HPDE6-E6E7 (cell line): ENCODE results near the gene SORBS2.
"Not testable (repeated sequence)": the region's sequence is repeated elsewhere in the genome, so short reads cannot be mapped to it uniquely, and the experiment has no call there.

Source experiments
- DNase-seq: peaks from one replicate; pipeline ENCODE4 v3.0.0; 2011; ENCODE audit warnings: missing footprints; ENCODE audit errors: extremely low spot score

SORBS2 gene

DNA sequence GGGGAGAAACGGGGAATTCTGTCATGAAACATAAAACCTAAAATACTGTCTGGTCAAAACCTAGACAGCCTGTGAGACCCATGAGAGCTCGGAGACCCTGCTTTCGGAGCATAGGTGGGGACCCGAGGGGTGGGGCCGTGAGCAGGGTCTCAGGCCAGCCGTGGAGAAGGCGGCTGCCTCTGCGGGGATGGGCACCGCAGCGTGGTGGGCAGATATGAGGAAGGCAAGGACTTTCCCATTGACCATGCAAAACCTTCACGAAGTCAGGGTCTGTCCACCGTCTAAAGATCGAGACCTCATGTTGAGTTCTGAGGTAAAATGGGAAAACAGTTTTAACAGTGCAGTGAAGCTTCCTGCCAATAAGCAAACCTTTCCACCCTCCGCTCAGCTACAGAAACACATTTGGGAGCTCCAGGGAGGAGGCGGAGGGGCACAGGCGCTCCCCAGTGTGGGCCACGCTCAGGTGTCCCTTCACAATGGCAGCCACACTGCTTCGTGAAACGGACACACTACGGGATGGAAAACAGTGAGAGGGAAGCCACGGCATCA is 74.4 kb downstream of the SORBS2 start:
- DNase-seq, result no peak

DNA sequence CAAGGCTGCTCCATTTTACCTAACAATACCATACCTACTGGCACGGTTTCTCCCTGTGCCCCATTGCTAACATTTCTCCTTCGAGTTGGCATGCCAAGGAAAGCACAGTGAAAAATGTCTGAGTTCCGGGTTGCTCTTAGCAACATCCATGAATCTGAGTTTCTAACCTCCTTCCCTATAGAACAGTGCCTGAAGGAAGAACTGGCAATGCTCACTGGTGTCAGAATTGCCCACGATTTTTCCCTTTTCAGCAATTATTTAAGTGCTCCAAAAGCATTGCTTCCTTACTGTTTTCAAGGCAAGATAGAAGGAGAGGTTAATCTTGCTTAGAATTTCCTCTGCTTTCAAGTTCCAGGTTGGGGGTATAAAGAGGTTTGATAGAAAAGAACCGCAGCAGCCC is 75.1 kb downstream of the SORBS2 start:
- no peak for DNase-seq

DNA sequence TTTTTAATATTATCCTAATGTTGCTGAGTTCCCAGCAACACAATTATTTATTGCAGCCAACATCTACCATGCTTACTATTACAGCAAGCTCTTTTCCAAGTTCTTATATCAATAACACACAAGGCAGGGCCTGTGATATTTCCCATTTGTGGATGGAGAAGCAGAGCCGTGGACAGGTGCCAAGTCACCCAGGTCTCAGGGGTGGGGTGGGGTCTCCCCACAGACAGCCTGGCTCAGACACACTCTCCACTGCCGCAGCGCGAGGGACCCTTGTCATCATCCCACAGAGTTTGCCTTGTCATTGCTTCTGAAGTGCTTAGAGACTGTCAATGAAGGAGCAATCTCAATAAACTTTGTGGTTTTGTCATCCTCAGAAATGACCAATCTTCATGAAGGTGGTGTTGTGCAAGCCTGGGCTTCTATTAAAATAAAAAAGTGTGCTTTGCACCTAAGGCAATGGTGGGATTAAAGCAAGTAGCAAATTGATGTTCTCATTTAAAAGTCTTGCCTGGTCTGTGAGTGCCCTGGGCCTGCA is 76.1 kb downstream of the SORBS2 start:
- DNase-seq, result no peak

DNA sequence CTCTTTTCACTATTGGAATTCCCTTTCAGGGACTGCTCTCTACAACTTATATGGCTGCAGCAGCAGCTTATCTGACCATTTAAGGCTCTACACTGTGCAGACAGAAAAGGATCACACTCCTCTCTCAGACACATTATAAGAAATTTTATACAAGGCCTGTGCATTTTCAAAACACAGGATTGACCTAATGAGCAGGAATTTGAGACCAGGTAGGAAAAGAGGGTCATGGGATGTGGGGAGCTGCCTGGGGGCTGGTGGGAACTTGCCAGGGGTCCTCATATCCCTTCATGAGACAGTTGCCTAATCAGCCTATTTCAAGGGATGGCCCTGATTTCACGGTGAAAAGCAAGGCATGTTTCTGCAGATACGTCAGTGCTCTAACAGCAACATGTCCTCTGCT is 77.1 kb downstream of the SORBS2 start:
- DNase-seq, result no peak

DNA sequence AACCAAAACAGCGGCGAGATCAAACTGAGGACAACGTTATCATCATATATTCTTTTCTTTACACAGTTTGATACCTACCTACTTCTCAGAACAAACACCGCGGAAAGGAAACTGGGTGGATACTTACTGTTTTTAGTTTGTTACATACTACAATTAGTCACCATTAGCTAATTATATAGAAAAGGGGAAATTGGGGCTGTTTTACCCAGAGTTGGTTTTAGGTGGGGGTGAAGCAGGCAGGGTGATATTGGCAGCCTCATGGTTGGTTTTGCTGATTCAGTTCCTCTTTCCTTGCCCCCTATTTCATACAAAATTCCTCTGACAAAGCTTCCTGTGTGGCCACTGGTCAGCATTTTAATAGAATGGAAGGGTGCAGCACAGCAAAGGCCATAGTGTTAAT is 77.8 kb downstream of the SORBS2 start:
- DNase-seq, result no peak

DNA sequence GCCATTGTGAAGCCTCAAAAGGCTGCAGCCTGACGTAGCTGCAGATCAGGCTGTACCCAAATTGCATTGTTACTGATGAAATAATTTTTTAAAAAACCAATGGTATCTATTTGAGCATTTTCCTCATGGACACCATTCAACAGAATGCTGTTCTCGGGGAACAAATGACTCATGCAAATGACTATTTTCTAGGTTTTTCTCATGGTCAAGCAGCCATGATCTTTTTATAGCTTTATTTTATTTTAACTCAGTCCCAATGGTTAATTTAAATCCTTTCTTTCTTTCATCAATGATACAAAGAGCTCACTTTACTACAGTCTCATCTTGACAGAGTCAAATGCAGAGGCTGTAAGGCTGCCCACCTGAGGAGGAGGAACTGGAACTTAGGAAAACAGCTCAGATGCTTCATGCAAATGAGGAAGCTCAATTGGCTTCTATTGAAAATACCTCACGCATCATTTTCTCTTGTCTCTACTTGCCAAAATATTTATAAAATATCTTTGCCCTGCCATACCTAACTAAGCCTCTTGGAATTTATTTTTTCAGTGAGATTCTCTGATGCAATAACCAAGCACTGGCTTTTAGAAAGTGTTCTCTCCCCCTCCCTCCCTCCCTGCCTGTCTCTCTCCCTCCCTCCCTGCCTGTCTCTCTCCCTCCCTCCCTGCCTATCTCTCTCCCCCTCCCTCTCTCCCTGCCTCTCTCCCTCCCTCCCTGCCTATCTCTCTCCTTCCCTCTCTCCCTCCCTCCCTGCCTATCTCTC is 81.0 kb downstream of the SORBS2 start:
- DNase-seq, result peak; percentile 64

DNA sequence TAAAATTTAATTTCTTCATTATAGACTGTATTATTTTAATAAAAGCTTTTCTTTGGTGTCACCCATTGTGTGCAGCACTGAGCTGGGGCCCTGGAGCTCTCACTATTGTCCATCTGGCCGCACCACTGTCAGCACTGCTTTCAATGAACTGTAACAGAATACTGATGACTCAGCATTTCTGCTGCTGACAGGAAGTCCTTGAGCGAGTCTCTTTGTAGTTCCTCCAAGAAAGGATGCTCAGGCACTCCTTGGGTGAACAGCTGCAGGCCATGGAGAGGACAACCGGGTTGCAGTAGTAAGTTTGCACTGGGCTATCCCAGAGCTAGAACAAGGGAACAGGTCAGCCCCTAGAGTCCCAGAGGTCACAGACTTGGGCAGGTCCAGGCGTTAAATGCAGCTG is 81.6 kb downstream of the SORBS2 start:
- DNase-seq, result peak; percentile 19

DNA sequence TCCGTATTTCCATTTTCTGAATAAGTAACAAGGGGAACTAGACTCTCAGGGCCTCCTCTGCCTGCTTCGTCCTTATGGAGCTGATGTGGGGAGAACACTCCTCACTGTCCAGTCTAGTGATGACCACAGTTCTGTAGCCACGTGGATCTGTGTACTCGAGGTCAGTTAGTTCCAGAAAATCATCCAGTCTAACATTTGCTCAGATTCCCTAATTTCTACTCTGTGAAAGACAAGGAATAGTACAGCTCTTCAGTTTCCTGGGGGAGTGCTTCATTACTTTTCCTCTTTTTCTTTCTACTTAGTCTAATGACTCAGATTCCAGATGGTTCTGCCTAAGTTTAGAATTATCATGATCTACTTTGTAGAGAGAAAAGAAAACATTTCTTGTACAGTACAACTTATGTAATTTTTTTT is 82.6 kb downstream of the SORBS2 start:
- DNase-seq, result no peak

DNA sequence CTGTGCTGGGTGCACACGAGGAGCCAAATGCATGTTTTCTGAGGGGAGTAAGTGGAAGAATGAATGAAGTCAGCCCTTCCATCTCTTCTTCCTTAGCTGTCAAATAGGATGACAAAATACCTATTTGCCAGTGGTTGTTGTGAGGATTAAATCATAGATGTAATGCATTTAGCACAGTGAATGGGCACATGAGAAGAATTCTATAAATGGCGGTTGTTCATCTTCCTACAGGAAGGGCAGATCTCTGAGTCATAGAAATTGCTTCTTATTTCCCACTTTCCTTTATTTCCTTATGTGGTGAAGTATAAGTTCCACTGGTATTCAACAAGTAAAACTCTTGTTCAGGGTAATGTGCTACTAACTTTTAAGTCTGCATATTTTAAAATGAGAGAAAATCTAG is 83.1 kb downstream of the SORBS2 start:
- DNase-seq, result no peak

DNA sequence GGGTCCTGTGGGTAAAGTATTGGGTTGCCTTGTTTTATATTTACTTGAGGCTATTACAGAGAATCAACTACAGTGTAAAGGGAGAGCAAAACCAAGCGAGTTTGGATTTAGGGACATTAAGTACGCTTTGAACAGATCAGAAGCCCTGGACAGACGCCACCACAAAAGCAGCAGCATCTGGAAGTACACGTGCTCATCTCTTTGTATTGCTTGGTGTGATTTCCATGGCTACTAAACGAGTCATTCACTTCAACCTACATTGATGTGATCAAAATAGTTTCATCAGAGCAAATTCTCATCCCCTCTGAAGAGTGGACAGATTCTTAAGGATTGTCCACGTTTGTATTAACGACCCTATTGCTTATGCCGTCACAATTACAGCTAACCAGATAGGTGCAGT is 85.1 kb downstream of the SORBS2 start:
- DNase-seq, result no peak

DNA sequence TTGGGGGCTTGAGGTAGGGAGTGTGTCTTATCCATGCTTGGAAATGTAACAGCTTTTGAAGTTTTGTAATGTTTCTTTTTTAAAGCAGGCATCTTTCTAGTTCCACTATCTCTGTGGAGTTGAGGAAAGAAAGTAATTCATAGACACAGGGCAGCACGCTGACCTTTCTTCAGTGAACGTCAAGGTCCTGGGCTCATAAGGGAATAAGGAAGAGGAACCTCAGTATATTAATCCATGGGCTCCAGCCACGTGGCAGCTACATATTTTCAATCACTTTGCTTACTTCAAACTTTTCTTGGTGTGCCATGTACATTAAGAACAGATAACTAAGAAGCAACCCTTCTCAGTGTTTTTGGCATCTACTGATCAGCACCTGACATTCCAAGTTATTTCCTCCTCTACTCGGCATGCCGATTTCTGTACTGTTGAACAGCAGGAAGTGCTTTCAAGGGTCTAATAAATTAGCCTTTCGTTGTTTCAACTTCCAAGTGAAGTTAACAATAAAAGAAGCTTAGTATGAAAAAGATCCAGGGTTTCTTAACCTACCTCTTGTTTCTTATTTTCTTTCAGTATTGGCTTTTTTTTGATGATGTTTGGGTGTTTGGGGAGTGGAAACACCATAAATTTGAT is 88.2 kb downstream of the SORBS2 start:
- DNase-seq, result no peak

DNA sequence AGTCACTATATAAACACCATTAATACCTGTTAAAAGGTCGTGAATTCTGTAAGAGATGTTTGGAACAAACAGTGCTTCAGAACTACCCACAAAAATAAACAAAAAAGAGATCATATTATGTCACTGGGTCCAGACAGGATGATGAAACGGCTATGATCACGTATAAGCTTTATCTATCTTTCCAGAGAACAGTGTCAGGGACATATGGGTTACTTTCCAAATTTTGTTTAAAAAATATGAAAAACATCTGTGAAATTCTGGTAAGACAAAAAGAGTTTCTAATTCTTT is 90.0 kb downstream of the SORBS2 start:
- no peak for DNase-seq

DNA sequence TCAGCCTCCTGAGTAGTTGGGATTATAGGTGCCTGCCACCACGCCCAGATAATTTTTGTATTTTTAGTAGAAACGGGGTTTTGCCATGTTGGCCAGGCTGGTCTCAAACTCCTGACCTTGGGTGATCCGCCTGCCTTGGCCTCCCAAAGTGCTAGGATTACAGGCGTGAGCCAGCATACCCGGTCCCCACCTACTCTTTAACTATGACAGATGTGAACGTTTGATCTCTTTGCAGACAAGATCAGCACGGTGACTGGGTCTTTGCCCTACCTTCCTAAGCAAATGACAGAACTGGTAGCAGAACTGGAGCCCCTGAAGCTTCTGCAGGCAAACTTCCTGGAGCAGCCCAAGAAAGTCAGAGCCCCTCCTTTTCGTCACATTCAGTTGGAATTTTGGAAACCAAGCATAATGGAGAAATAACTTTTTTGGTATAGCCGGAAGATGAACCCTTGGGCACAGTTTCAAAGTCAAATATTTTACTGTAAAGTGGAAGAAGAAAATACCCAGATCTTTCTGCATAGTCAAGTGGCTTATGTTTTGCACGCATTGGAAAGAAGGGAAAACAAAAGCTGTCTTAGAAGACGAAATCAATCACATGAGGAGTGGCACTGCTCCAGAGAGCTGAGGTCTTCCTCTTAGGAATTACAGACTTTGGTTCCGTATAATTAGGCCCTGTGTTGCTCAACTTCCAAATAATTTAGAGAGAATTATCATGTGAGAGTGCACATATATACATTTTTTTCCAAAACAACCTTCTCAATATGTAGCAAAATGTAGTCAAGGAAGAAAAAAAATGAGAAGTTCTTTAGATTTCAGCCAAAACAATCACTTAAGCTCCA is 90.6 kb downstream of the SORBS2 start:
- no peak for DNase-seq

DNA sequence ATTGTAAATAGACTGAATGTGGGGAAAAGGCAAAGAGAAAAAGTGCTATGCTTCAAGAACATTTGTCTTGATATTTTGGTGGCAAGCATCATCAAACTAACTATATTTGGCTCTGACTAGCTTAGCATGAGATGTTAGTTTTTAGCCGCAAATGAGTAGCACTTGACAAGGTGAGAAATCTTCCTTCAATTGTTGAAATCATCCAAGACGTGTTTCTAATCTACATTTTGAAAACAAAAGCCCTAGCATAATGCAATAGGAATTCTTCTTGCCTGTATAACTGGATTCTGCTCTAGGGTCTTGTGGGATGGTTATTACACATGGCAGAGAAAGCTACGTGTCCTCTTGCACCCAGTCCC is 92.5 kb downstream of the SORBS2 start:
- no peak for DNase-seq

DNA sequence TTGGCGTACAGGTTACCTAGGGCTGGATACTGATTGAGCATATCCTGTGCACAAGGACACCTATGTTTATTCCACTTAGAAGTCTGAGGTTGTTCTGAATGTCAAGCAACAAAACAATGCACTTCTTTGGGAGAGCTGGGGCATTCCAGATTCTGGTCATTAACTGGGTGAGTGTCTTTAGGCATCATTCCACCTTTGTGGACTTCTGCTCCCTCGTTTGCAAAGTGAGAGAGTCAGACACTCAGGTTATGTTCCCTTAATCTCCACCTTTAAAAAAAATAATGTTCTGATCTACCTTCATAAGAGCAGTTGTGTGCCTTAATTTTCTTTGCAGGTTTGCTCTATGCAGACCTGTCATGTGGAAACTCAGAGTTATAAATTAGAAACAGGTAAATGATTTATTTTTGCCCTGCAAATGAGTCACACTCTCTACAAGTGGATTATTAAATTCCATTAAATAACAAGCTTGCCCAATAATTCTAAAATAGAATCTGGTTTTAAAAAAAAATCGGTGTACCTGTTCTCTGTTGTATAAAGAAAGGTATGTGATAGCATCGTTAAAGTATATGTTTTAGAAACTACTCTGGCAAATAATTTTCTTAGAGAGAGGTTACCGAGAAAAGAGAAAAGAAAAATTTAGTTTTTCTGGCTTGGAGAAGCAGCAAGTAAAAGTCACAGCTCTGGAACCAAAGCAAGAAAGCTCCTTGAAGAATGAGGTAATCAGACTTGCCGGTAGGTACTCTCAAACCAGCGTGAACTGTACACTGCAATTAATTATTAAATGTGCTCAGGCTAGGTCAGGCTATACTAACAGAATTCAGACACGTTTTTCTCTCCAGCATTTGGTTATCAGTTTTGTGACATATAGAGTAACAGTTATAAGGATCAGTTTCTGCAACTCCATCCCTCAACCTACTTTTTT is 93.2 kb downstream of the SORBS2 start:
- DNase-seq, result no peak

DNA sequence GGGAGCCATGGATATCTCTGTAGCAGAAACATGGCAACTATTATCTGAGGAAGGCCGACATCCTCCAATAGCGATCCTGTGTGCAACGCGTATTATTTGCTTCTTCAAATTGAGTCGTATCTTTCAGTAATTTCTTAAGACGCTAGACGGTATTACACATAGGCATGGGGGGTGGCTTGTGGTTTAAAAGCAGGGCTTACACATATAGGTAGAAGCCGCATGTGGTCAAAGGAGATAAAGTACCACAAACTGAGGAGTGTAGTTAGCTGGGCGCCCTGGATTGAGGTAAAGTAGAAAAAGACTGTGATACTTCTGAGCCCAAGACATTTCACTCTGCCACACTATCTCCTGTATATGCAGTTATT is 94.6 kb downstream of the SORBS2 start:
- no peak for DNase-seq

DNA sequence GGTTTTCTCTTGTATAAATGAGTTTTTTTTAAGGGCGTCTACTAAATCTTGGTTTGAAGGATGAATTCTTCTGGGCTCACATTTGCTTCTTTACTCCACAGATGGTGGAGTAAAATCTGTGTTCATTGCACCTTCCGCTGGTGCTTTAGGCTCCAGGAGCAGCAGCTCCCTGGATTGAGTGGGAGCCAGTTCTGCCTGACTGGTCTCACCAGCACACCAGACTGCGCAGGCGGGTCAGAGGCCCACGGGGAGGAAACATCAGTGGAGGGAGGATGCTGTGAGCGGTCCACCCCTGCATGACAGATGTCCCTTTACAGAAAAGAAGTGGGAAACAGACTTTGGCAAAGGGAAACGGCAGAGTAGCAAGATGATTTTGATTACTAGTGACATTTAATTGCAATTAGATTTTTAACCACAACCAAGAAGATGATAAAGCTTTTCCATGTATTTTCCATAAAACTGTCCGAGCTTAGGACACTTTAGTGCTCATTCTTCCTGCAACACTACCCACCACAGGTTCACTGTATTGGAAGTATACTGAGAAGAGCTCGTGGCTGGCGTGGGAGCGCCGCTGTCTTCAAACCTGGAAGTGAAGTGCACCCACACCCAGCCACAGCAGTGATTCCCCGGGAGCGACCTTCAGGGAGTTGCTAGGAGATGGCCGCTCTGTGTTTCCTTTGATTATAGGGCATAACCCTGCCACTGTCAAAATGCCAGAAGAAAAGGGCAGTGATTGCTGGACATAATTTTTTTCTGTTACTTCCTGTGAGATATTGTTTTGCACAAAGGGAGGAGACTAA is 95.2 kb downstream of the SORBS2 start:
- DNase-seq, result no peak

DNA sequence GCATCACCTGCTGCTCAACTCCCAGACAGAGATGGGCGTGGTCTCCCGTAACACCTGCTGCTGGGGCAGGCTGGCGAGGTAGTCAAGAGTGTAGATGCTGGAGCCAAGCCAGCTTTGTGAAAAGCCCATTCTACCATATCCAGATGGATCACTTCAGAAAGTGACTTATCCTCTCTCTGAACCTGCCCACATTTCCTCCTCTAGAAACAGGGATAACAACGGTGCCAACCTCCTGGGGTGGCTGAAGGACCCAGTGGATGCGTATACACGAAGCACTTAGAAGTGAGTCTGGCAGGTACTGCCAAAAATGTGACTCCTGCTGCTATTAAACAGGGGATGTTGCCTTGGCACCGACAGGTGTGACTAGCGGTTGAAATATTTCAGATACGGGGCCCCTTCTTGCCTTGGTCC is 95.8 kb downstream of the SORBS2 start:
- DNase-seq, result no peak

DNA sequence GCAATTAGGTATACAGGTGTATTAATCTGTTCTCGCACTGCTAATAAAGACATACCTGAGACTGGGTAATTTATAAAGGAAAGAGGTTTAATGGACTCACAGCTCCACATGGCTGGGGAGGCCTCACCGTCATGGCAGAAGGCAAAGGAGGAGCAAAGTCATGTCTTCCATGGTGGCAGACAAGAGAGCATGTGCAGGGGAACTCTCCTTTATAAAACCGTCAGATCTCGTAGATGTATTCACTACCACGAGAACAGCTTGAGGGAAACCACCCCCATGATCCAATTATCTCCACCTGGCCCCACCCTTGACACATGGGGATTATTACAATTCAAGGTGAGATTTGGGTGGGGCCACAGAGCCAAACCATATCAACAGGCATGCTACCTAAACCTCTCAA is 97.5 kb downstream of the SORBS2 start:
- DNase-seq, result not testable (repeated sequence)

DNA sequence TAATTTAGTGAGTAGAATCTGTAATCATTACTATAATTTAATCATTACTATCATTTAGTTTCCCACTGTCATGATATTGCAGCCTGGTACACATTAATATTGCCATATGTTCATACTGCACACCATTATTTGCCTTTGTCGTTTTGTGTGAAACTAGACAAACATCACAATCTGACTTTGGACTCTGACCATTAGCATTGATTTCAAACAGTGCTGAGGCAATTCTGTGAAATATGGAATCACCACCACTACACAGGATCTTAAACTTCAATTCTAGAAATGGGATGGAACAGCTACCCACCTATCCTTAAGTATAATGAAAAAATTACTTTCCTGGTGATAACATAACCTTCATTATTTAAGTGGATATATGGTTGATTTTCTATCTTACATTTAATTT is 98.3 kb downstream of the SORBS2 start:
- no peak for DNase-seq

DNA sequence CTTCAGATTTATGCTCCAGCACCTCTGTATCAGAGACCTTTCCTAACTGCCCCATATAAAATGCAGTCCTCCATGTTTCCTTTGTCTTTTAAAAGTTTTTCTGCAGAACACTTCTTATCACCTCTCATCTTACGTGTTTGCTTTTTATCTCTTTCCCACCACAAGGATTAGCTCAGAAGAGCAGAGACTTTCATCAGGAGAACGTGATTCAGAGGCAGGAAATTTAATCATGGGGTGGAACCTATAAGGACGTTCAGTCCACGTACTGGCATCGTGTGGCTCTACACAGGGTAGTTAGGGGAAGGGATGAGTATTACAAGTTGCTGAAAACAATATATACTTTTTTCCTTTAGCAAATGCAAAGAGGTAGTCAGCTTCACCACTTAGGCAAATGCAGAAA is 98.7 kb downstream of the SORBS2 start:
- DNase-seq, result no peak
